Daoy (cell line): ENCODE measurements around the gene GPC3. TPM values are rescaled to one million over a fixed set of nuclear protein-coding genes. Genes with fewer than 3 reads are reported as not detected.
"Not testable (repeated sequence)": the region's sequence is repeated elsewhere in the genome, so short reads cannot be mapped to it uniquely, and the experiment has no call there.

Source experiments
- DNase-seq: peaks from one replicate; pipeline ENCODE4 v3.0.0-alpha.2; 2015; ENCODE audit warnings: low read depth
- total RNA-seq: library from RNA; depleted of rRNA; stranded (reverse); fragments of >200 nt; shearing (Covaris generic); gene quantifications from 2 replicates; pipeline ENCODE4 v1.2.3, GENCODE V29; 2014

The GPC3 gene
- total RNA-seq, 1 experiment from 2014 or later = 0.34 TPM

DNA sequence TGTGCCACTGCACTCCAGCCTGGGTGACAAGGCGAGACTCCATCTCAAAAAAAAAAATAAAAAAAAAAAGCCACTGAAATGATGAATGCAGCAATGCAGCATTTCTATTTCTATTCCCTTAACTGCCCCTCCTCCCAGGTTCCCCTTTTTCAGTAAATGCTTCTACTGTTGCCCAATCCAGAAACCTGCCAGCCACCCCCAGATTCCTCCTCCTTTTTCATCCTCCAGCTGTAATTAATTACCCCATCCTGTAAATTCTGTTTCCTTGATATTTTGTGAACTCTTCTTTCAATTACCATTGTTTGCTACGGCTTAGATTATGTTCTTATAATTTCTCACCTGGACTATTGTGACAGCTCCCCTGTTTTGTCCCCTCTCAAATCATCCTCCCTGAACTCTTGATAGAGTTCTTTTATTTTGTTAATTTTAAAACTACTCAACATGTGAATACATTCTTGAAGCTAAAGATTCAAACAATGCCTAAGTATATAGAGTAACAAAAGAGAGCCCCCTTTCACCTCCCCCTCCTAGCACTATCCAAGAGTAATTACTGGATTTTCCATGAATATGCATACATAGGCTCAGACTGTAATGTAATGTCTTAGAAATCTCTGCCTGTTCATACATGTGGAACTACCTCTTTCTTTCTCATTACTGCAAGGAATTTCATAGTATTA, 429.5 kb downstream of the GPC3 start:
- no peak for DNase-seq

GRCh38 chrX:133550665-133551485, 434.5 kb downstream of the GPC3 start:
- no peak for DNase-seq

- no peak for DNase-seq
These were observed 436.0 kb downstream of the GPC3 start for GRCh38 chrX:133549295-133549933.

DNA sequence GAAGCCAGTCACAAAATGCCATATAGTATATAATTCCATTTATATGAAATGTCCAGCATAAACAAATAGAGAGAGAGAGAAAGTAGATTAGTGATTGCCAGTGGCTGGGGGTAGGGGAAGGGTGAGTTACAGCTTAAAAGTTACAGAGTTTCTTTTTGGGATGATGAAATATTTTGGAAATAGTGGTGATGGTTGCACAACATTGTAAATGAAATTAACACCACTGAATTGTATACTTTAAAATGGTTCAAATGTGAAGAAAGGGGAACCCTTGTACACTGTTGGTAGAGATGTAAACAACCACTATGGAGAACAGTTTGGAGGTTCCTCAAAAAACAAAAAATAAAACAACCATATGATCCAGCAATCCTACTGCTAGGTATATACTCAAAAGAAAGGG, 439.0 kb downstream of the GPC3 start:
- DNase-seq = no peak

DNA sequence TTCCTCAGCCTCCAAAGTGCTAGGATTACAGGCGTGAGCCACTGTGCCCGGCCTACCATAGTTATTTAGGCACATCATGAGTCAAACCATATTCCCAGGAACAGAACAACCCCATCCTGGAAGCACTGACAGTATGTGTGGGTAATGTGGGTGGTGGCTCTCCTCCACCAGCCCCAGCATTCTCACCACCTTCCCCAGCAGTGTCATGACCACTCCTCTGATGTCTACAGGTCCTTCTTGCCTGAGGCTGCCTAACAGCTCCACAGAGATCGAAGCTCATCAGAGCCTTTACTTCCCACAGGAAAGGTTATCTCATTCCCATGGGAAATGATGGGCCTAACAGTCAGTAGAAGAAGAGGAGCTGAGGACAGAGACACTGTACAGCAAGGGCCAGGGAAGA, 440.6 kb downstream of the GPC3 start:
- DNase-seq = no peak

- peak; percentile 34 for DNase-seq
These were observed 441.3 kb downstream of the GPC3 start for GRCh38 chrX:133544115-133544514.

DNA sequence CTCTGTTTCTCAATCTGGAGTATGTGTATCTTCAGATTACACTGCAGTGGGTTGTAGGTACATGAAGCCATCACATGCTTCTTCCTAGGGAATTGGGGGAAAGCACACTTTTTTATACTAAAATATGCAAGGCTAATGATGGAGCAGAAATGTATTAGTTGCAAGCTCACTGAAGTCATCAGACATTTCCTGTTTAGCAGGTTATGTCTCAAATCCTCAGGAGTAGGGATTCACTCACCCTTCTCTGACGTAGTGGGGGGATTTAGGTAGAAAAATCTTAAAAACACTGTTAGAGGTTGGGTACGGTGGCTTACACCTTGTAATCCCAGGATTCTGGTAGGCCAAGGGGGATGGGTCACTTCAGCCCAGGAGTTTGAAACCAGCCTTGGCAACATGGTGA, 441.7 kb downstream of the GPC3 start:
- no peak for DNase-seq

DNA sequence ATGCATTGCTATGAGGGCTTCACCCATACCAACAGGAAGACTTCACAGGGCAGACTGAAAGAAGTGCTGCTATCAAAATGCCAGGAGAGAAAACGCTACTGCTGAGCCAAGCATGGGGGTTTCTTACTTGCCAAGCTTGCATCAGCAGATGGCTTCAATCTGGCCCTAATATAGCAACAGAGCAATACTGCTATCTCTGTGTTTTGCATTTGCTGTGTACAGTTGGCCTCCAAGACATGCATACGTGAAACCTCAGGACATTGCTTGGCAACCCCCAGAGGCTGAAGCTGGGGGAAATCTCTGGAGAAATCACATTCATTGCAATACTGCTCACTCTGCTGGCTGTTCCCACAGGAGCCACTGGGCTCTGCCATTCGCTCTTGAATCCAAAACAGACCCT, 442.9 kb downstream of the GPC3 start:
- DNase-seq = no peak

DNA sequence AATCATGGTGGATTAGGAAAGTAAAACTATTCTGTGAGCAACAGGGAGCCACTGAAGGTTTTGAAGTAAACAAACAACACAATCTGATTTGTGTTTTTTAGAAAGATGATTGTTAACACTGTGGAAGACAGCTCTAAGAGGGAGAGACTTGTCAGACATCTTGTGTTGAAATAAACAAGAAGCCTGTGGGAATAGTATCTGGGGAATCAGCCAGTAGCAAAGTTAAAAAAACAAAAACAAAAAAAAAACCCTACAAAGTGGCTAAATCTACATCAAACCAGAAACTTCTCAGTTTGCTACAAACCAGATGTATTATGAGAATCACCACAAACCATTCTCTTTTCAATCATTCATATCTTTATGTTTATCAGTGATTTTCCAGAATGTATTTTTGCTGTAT, 444.4 kb downstream of the GPC3 start:
- DNase-seq = no peak

- no peak for DNase-seq
These were observed 447.2 kb downstream of the GPC3 start for GRCh38 chrX:133538148-133538547.

GRCh38 chrX:133537142-133537541, 448.3 kb downstream of the GPC3 start:
- no peak for DNase-seq

DNA sequence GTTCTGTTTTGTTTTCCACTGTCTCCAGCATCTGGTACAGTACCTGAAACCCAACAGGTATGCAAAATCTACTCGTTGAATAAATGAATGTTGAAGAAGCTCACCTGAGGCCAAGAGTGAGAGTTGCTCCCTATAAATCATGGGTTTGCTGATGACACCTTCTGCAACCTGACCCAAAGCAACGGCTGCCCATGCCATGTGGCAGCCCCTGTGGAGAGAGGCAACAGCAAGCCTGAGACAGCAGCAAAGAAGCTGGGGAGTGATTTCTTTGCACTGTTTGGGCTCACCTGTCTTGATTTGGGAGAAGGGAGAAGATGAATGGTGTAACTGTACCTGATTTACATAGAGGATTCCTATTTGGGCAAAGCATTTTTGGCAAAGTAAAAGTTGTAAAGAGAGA, 450.3 kb downstream of the GPC3 start:
- no peak for DNase-seq

GRCh38 chrX:133534172-133534571, 451.2 kb downstream of the GPC3 start:
- no peak for DNase-seq

GRCh38 chrX:133533249-133533648, 452.1 kb downstream of the GPC3 start:
- DNase-seq = no peak

DNA sequence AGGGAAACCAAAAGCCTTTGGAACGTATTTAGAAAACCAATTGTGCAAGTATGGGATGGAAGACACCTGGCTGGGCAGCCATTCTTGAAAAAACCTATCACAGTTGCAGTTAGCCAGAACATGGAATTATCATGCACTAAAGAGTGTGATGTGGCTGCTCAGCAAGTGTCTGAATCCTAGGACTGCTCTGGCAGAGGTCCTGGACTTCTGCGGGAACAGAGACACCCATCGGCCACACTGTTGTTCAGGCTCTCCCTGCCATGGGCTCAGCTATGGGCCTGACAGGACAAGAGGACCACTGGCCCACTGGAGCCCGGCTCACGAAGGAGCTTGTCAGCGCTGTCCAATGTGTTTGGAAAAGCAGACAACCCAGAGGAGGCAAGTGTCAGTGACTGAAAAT, 454.4 kb downstream of the GPC3 start:
- no peak for DNase-seq

GRCh38 chrX:133529578-133529977, 455.8 kb downstream of the GPC3 start:
- no peak for DNase-seq

DNA sequence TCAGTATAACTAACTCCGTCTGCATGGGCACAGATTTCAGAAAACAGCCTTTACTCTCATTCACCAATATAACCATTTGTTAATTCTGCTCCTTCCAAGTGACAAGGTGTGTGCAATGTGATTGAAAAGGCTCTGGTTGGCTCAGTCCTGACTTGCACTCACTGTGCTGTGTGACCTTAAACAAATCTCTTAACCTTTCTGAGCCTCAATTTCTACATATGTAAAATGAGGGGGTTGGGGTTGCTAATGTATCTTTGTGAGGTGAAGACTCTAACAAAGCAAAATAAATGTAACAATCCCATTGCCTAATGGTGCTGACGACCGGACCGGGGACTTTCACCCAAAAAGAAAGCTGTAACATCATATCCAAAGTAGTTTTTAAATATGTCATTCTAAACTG, 457.6 kb downstream of the GPC3 start:
- DNase-seq = no peak

GRCh38 chrX:133527415-133527814, 458.0 kb downstream of the GPC3 start:
- DNase-seq = no peak

- DNase-seq = not testable (repeated sequence)
These were observed 458.6 kb downstream of the GPC3 start for GRCh38 chrX:133526773-133527172.

GRCh38 chrX:133523526-133523925, 461.9 kb downstream of the GPC3 start:
- DNase-seq = no peak

DNA sequence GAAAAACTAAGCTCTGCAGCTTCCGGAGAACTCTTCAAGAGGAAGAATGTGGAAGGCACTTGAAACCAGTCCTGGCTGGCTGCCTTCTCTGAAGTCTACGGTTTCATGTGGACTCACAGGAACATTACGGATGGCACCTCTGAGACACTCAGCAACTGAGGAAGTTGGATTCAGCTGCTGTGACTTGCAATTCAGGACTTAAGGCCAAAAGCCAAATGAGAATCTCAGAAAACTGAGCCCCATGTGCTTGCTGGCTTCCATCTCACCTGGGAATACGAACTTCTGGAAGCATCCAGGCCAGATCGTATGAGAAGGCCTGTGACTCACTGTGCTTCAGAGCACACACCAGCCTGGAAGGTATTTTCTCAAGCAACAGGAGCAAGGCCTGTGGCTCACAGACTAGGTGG, 462.3 kb downstream of the GPC3 start:
- DNase-seq = peak; percentile 12

DNA sequence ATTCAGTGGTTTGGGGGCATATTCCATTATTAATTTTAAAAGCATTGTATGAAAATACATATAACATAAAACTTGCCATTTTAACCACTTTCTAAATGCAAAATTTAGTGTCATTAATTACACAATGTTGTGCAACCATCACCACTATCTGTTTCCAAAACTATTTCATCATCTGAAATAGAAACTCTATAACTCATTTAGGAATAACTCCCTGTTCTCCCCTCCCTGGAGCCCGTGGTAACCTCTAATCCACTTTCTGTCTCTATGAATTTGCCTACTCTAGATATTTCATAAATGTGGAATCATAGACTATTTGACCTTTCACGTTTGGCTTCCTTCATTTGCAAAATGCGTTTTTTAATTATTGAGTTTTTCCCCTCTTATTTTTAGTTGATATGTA, 468.7 kb downstream of the GPC3 start:
- DNase-seq = no peak

- no peak for DNase-seq
These were observed 470.9 kb downstream of the GPC3 start for GRCh38 chrX:133514486-133514885.
